Sciatic nerve (tissue), 2 donors: ENCODE data around the gene CX3CL1. TPM values are rescaled to one million over a fixed set of nuclear protein-coding genes. Genes with fewer than 3 reads are reported as not detected.
"Not testable (repeated sequence)": the region's sequence is repeated elsewhere in the genome, so short reads cannot be mapped to it uniquely, and the experiment has no call there.

Experiments used
- ATAC-seq: fragments of 200-7000 bp; cut with Tn5 transposase; one replicate; pipeline ENCODE4 v1.9.1; 2020; ENCODE audit warnings: mild to moderate bottlenecking, moderate library complexity
- DNase-seq: peaks from one replicate; pipeline ENCODE4 v3.0.0-alpha.2; 2020; ENCODE audit warnings: low spot score
- intact Hi-C: fragments of 100-400 bp; cut with DNase I; formaldehyde crosslinking; loops from one replicate; pipeline ENCODE4 v1.14.2; 2022
- total RNA-seq: library from RNA; stranded (reverse); fragmentation: NEBNext Ultra II Directional; extraction: Animal tissue kit (Norgen Biotek cat#: 25700); gene quantifications from one replicate; pipeline ENCODE4 v1.2.1, GENCODE V29; 2021
- donor health status: DM: no; HTN: no; CAD: no.
- donor health status: DM: no; HTN: no; CAD: no.

Gene CX3CL1
- total RNA-seq, 1 donor from 2014 or later = 21.3 TPM

DNA sequence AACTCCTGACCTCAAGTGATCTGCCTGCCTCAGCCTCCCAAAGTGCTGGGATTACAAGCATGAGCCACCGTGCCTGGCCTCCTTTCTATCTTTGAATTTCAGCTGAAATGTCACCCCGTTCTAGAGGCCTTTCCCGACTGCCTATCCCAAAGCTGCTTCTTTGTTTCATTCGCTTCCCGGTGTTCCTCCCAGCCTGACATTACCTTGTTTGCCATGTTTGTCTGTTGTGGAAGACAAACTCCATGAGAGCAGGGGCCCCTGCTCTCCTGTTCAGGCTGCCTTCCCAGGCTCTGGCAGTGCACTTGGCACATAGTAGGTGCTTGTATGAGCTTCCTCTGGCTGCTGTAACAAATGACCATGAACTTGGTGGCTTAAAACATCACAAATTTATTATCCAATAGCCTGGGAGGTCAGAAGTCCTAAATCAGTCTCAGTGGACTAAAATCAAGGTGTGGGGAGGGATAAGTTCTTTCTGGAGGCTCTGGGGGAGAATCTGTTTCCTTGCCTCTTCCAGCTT is 16.3 kb upstream of the CX3CL1 start:
- ATAC-seq (no peak), DNase-seq (no peak)
- intact Hi-C loops = no loop called here

DNA sequence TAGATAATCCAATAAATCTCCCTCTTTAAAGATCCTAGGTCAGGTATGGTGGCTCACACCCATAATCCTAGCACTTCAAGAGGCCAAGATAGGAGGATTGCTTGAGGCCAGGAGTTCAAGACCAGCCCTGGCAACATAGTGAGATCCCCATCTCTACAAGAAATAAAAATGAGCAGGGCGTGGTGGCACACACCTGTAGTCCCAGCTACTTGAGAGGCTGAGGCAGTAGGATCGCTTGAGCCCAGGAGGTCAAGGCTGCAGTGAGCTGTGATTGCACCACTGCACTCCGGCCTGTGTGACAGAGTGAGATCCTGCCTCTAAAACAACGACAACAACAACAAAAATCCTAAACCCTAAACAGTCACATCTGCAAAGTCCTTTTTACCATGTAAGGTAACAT is 15.7 kb upstream of the CX3CL1 start:
- ATAC-seq (no peak), DNase-seq (peak; percentile 38)
- intact Hi-C loops = no loop called here

DNA sequence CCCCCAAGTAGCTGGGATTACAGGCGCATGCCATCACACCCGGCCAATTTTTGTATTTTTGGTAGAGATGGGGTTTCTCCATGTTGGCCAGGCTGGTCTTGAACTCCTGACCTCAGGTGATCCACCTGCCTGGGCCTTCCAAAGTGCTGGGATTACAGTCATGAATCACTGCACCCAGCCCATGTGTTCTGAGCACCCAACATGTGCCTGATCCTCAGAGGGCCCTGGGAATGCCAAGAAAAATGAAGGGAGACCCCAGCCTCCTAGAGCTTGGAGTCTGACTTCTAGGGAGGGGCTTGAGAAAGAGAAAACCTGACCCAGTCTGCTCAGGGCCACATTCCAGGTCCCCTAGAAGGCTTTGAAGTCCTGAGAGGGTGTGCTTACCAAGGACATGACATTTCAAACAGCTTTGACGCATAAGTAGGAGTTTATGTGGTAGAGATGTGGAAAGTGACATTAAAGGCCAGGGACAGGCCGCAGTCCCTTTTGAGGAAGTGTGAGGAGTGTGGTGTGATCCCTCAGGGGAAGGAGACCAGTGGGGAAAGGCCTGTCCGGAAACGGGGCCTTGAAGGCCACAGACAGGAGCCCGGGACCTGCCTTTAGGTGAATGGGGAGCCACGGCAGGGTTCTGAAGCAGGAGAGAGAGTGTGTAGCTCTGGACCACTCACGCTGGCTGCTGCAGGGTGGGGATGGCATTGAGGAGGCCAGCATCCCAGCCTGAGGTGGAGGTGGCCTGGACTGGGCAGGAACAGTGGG is 14.8 kb upstream of the CX3CL1 start:
- intact Hi-C loops = no loop called here
- DNase-seq (peak; percentile 51), ATAC-seq (peak; percentile 46)

DNA sequence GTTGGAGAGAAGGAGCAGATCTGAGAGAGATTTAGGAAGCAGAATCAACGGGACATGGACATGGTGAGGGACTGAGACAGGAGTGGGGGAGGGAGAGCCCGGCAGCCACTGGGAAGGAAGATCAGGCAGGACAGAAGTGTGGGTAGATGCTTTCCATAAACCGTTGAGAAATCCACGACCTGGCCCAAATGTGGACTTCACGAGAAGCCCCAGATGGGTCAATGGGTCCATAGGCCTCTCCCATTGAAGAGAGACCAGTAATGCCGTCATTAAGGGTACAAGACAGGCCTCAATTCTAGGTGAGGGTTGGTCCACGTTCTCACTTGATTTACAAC is 14.2 kb upstream of the CX3CL1 start:
- ATAC-seq (no peak), DNase-seq (peak; percentile 43)
- intact Hi-C loops = no loop called here

DNA sequence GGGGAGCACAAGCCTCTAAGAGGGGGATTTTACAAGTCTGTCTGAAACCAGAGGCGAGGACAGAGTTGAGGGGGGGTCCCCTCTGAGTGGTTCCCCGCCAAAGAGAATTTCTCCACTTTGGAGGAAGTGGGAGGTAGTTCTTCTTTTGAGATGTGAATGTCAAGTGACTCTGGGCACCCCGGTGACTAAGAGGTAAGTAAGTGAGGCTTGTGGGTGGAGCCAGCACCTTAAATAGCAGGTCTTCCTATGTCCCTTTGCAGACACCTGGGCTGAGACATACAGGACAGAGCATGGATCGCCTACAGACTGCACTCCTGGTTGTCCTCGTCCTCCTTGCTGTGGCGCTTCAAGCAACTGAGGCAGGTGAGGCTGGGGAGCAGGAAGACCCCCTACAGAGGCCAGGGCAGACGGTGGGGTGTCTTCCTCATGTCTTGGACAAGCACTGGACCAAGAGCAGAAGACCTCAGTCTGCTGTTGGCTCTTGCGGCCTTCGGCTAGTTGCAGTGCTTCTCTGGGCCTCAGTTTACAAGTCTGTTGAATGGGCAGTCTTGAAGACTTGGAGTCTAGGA is 13.7 kb upstream of the CX3CL1 start, which contains the start of gene CCL22:
CCL22 (plus strand) TSS at position 257 of the 569 bp plus-strand sequence; CDS start at position 291, 34 bp downstream.
- ATAC-seq (no peak), DNase-seq (peak; percentile 31)
- intact Hi-C loops = no loop called here

DNA sequence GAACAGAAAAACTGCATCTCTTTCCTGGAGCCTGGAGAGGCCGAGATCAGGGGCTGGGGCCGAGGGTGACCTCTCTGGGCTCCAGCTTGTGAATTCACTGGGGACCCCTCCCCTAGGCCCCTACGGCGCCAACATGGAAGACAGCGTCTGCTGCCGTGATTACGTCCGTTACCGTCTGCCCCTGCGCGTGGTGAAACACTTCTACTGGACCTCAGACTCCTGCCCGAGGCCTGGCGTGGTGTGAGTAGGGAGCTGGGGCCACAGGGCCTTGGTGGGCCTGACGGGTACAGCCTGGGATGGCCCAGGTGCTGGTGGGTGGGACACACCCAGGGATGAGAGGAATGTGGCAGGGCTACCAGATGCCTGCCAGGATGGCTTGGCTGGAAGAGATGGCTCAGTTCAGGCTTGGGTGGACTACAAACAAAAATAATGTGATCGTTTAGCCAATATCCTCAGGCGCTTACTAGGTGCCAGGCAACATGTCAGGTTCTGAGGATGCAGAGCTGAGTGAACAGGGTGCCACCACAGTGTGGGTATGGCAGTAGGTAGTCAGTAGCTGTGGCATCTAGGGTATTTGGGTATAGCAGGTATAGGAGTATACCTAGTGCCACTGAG is 11.9 kb upstream of the CX3CL1 start:
- peak; percentile 41 for DNase-seq
- no peak for ATAC-seq
- intact Hi-C loops = no loop called here

DNA sequence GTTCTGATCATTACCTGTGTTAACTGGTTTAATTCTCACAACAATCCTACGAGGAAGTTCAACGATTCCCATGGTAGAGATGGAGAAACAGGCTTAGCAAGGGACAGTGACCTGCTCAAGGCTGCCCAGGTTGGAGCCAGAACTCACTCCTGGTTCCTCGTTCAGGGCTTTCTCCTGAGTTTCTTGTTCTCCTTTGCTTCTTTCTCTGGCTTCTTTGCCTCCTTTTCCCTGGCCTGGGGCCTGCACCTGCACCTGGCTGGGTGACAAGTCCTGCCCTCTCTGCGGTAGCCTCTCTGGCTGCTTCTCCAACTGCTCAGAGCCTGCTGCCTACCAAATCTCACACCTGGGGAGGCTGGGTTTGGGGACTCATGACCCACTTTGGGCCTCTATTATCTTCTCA is 10.9 kb upstream of the CX3CL1 start:
- DNase-seq = no peak
- ATAC-seq = no peak
- intact Hi-C loops = no loop called here

DNA sequence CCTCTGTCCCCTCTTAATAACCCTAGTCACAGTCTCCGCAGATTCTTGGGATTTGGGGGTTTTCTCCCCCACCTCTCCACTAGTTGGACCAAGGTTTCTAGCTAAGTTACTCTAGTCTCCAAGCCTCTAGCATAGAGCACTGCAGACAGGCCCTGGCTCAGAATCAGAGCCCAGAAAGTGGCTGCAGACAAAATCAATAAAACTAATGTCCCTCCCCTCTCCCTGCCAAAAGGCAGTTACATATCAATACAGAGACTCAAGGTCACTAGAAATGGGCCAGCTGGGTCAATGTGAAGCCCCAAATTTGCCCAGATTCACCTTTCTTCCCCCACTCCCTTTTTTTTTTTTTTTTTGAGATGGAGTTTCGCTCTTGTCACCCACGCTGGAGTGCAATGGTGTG is 8.1 kb upstream of the CX3CL1 start:
- DNase-seq (no peak), ATAC-seq (no peak)
- intact Hi-C loops = no loop called here

DNA sequence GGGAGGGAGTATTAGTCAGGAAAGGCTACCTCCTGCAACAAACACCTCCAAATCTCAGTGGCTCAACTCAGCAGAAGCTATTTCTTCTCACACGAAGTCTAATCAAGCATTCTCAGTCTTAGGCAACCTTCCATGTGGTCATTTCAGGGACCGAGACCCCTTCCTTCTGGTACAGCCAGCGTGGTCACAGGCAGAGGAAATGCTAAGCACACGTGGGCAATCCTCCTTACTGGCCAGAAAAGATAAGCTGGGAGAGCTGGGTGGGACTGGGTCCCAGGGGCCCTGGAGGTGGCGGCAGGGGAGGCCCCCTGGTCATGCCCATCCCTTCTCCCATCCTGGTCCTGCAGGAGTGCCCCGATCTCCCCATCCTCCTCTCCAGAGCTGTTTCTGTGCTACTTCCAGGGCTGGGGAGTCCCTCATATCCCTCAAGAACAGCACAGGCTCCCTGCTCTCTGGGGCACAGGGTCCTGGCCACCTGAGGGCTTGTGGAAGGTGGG is 5.7 kb upstream of the CX3CL1 start:
- ATAC-seq (no peak), DNase-seq (no peak)
- intact Hi-C loops = no loop called here

DNA sequence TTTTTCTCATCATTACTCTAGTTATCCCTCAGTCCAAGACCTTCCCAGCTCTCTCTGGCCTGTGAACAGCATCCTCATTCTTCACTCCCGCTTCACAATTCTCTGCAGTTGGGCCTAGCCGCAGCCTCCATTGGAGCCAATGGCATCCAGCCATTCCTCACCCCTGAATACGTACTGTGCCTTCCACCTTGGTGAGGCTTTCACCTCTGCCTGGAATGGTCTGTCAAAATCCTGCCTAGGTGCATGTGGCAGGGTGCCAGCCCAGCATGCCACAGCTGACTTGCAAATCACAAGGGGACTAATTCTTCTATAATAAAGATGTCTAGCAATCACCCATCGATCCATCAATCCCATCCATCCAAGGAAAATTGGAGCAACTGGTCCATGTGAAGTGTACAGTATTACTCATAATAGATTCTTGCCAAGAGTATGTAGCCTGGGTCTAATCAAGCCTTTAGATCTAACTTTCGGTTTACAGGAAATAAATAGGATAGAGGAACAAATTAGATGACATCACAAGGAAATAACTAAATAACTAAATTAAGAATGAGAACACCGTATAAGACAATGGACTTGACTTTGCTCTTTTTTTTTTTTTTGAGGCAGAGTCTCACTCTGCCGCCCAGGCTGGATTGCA is 5.1 kb upstream of the CX3CL1 start:
- DNase-seq (no peak), ATAC-seq (no peak)
- intact Hi-C loops = no loop called here

DNA sequence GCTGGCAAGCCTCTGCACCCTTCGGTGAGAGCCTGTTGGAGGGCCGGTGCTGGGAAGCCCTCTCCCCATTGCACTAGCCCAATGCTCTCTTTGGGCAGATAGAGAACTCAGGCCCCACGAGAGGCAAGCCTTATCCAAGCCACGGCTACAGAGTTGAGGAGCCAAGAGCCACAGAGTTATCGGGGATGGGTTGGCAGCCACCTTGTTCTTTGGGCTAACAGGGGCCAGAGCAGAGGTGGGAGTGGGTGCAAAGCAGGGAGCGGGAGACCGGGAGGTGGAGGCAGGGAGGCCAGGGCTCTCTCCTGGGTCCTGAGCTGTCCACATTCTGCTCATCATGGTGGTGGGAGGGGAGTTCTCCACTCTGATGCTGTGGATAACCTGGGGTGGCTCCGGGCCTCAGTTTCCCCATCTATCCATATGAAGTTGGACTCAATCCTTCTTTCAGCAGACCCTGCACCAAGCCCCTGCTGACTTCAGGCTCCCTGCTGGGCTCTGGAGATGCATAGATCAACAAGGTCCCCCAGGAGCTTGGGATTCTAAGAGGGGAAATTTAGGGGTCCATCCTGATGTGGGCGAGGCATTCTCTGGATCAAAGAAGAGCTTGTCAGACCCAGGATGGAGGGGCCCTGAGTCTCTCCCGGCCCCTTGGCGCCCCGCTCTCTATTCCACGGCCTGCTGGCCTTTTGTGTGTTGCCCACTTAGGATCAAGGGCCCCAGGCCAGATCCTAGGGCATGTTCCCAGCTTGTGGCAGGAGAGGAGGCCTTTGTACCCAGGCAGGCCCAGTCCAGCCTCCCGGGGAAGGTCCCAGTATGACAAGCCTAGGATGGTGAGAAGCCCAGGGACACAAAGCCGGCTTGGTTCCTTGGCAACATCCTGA is 557 bp upstream of the CX3CL1 start:
- ATAC-seq (no peak), DNase-seq (no peak)
- intact Hi-C loops = no loop called here

DNA sequence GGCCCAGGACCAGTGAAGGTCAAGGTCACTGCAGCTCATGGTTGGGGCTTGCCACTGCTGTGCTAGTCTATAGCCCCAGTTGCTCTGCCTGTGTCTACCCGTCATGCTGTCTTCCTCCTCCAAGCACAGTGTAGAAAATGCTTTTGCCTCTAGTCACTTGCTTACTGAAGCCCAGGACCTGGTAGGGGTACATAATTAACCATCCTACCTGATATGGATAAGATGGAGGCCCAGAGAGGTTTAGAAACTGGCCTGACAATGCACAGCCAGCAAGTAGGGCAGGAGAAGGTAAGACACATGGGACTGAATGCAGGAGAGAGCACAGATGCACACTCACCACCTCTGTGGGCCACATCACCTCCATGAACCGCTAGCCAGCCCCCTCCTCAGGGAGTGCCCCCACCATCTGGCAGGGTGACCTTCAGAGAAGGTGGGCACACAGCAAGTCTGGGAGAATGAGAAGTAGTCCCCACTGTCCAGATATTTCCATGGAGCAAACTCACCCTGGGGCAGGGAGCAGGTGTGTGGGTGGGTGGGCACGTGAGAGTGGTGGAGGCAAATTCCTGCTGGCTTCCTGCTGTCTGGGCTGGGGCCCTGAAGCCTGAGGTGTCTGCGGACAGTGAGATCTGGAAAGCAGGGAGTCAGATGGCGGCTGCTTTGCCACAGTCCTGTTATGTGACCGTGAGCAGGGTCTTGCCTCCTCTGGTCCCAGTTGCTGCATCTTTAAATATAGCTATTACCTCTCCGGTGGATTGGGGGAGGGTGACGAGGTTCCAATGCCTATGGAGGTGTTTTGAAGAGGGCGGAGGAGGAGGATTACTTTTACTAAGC is 1.0 kb downstream of the CX3CL1 start:
- ATAC-seq (no peak), DNase-seq (no peak)
- intact Hi-C loops = no loop called here

DNA sequence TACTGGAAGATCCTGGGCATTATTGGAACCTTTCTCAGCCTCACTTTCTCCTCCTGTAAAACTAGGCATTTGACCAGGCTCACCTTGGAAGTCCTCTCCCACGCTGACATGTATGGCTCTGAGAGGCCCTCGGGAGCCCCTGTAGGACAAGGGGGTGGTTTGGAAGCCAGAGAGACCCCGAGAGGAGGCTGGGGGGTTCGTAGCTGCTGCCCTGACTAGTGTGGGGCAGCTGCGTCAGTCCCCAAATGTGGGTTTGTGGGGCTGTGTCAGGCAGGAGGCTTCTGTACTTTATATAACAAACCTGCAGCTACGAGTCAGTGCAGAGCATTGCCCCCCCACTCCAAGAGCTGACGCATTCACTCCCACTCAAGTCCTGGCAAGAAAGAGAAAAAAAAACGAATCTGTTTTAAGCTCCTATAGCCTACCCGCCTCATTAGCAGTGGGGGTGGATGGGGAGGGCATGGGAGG is 1.8 kb downstream of the CX3CL1 start:
- DNase-seq = no peak
- intact Hi-C loops = no loop called here
- no peak for ATAC-seq

DNA sequence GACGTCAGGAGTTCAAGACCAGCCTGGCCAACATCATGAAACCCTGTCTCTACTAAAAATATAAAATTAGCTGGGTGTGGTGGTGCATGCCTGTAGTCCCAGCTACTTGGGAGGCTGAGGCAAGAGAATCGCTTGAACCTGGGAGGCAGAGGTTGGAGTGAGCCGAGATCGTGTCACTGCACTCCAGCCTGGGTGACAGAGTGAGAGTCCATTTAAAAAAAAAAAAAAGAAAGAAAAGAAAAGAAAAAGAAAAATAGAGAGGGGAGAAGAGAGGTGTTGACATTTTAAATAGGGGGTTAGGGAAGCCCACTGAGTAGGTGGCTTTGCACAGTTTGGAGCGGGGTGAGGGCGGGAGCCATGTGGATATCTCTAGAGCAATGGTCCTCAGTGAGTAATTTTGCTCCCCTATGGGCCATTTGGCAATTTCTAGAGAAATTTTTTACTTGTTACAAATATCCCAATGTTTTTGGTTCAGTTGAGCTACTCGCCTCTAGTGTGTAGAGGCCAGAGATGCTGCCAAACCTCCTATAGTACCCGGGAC is 2.7 kb downstream of the CX3CL1 start:
- DNase-seq, intact Hi-C loops, ATAC-seq: not testable (repeated sequence)

DNA sequence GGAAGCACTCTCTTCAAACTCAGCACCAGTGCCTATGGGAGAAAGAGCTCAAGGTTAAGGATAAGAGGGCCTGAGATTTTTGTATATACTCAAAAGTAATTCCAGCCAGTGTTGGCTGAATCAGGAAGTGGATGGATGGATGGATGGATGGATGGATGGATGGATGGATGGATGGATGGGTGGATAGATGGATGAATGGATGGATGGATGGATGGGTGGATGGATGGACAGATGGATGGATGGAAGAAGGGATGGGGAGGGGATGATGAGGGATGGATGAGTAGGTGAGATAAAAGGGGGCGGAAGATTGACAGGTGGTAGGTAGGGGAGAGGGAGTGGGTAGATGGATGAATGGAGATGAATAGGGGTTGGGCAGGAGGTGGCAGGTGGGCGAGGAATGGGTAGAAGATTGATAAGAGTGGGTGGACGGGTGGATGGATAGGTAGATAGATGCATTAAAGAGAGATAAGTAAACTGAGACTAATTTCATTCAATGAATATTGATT is 4.1 kb downstream of the CX3CL1 start:
- intact Hi-C loops = no loop called here
- DNase-seq = no peak
- no peak for ATAC-seq

DNA sequence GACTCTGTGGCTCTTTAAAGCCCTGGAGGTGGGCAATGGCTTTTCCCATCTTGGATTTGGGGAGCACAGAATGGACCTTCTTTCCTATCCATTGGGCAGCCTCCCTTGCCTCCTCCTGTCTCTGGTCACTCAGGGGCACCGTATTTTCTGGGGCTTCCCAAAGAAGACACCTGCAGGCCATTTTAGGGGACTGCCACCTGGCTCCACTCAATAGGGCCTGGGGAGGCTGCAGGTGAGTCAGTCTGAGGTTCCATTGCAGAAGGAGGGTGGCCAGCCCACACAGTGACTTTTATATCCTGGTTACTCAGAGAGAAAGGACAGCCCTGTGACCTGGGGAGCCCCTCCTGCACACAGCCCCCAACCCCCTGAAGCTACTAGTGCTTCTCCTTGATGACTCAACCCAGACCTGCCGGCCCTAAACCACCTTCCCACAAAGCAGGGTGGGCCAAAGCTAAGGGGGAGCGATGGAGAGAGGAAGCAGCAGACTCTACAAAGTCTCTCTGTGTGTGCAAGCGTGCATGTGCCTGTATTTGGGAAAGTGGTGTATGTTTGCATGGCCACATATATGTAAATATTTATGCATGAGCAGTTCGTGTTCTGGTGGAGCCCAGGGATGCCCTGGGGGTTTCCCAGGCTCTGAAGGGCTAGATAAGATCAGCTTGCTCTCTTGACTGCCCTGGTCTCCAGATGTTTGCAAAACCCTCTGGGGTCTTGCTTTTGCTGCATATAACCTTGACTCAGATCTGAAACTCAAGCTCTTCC is 5.0 kb downstream of the CX3CL1 start:
- DNase-seq (no peak), ATAC-seq (no peak)
- intact Hi-C loops = no loop called here

DNA sequence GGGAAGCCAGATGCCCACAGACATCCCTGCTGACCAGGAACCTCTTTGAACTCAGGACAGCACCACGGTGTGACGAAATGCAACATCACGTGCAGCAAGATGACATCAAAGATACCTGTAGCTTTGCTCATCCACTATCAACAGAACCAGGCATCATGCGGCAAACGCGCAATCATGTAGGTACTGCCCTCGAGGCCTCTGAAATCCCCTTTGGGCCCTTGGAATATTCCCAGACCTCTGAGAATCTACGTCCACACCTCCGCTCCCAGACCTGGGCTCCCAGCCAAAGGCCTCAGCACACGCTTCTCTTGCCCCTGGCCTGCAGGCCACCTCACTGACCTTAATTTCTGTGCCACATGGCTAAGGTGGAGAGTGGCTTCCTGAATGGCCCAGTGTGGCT is 7.3 kb downstream of the CX3CL1 start:
- ATAC-seq (no peak), DNase-seq (no peak)
- intact Hi-C loops = no loop called here
